HG02623 (cell line): Measurements from ENCODE around the gene COBL.

Source experiments
- ATAC-seq: cut with Tn5 transposase; IDR thresholded peaks from one replicate; pipeline ENCODE4 v1.9.1; 2021; ENCODE audit warnings: moderate library complexity; ENCODE audit not compliant: unreplicated experiment

The COBL gene

GRCh38 chr7:51316666-51317581, at the start of gene COBL:
COBL (minus strand) TSS chr7:51316809; CDS start chr7:51316633, 176 bp downstream.
- no peak for ATAC-seq

- ATAC-seq = no peak
These were observed 49.6 kb upstream of the COBL start for GRCh38 chr7:51366172-51366728.

- ATAC-seq = no peak
These were observed 41.2 kb upstream of the COBL start for GRCh38 chr7:51357821-51358220.

GRCh38 chr7:51356849-51357516, 40.4 kb upstream of the COBL start:
- ATAC-seq = no peak

- no peak for ATAC-seq
These were observed 38.3 kb upstream of the COBL start for GRCh38 chr7:51354897-51355296.

- ATAC-seq = no peak
These were observed 37.8 kb upstream of the COBL start for GRCh38 chr7:51354434-51354833.

GRCh38 chr7:51352174-51353100, 35.8 kb upstream of the COBL start:
- no peak for ATAC-seq

- ATAC-seq = no peak
These were observed 35.1 kb upstream of the COBL start for GRCh38 chr7:51351661-51352060.

GRCh38 chr7:51350546-51350896, 33.9 kb upstream of the COBL start:
- ATAC-seq = no peak

GRCh38 chr7:51349820-51350545, 33.4 kb upstream of the COBL start:
- no peak for ATAC-seq

GRCh38 chr7:51346126-51346525, 29.5 kb upstream of the COBL start:
- ATAC-seq = no peak

- ATAC-seq = no peak
These were observed 28.0 kb upstream of the COBL start for GRCh38 chr7:51344406-51345138.

- ATAC-seq = no peak
These were observed 24.3 kb upstream of the COBL start for GRCh38 chr7:51340936-51341335.

- ATAC-seq = no peak
These were observed 23.6 kb upstream of the COBL start for GRCh38 chr7:51340029-51340838.

- no peak for ATAC-seq
These were observed 18.4 kb upstream of the COBL start for GRCh38 chr7:51335057-51335456.

- ATAC-seq = no peak
These were observed 13.2 kb upstream of the COBL start for GRCh38 chr7:51329696-51330263.

GRCh38 chr7:51328351-51328801, 11.8 kb upstream of the COBL start:
- no peak for ATAC-seq

- ATAC-seq = no peak
These were observed 10.7 kb upstream of the COBL start for GRCh38 chr7:51327287-51327717.
